Glutamatergic neuron (in vitro differentiated cells): Measurements from ENCODE around the gene SV2B. TPM values are rescaled to one million over a fixed set of nuclear protein-coding genes. Genes with fewer than 3 reads are reported as not detected.

Source experiments
- DNase-seq: peaks from one replicate; pipeline ENCODE4 v3.0.0; 2022
- H3K27ac Mint-ChIP-seq: one replicate; pipeline ENCODE4 v1.8.0; 2020; ENCODE audit warnings: mild to moderate bottlenecking, mixed read lengths, inconsistent platforms; ENCODE audit not compliant: unreplicated experiment
- H3K27me3 Mint-ChIP-seq: one replicate; pipeline ENCODE4 v1.8.0; 2020; ENCODE audit warnings: mild to moderate bottlenecking, moderate library complexity, mixed read lengths, inconsistent platforms; ENCODE audit not compliant: unreplicated experiment
- H3K36me3 Mint-ChIP-seq: one replicate; pipeline ENCODE4 v1.8.0; 2020; ENCODE audit warnings: mild to moderate bottlenecking, mixed read lengths, inconsistent platforms; ENCODE audit not compliant: unreplicated experiment
- H3K4me1 Mint-ChIP-seq: one replicate; pipeline ENCODE4 v1.8.0; 2020; ENCODE audit warnings: mild to moderate bottlenecking, low read depth, mixed read lengths, inconsistent platforms; ENCODE audit not compliant: unreplicated experiment
- H3K4me3 Mint-ChIP-seq: one replicate; pipeline ENCODE4 v1.8.0; 2020; ENCODE audit warnings: mild to moderate bottlenecking, mixed read lengths, inconsistent platforms; ENCODE audit not compliant: unreplicated experiment
- H3K9me3 Mint-ChIP-seq: one replicate; pipeline ENCODE4 v1.8.0; 2020; ENCODE audit warnings: mild to moderate bottlenecking, moderate library complexity, mixed read lengths, inconsistent platforms; ENCODE audit not compliant: unreplicated experiment
- CTCF ChIP-seq: fragments of 200-600 bp; sonication (generic); IDR thresholded peaks from one replicate; pipeline ENCODE4 v1.5.0; 2021; ENCODE audit not compliant: partially characterized antibody, unreplicated experiment
- total RNA-seq: library from RNA; stranded (reverse); fragmentation: NEBNext Ultra II Directional; extraction: Animal tissue kit (Norgen Biotek cat#: 25700); gene quantifications from one replicate; pipeline ENCODE4 v1.2.1, GENCODE V29; 2021; ENCODE audit not compliant: unreplicated experiment

Gene SV2B
- total RNA-seq, 1 donor from 2014 or later, result 7.1 TPM

- Mint-ChIP-seq H3K36me3 (peaks cover 4% of the 10 kb centered on the region), H3K27ac (peak overlapping the region; percentile 83), H3K9me3 (peaks cover 2% of the 10 kb centered on the region), H3K27me3 (peaks cover 5% of the 10 kb centered on the region), H3K4me1 (peaks cover 46% of the 10 kb centered on the region), H3K4me3 (peak overlapping the region; percentile 35)
- no peak for TF ChIP-seq CTCF
- DNase-seq, result no peak
Observed at GRCh38 chr15:91193378-91193720, 93.3 kb downstream of the SV2B start.

GRCh38 chr15:91196127-91196526 is 96.1 kb downstream of the SV2B start:
- Mint-ChIP-seq H3K27ac (peak overlapping the region; percentile 69), H3K36me3 (peaks cover 4% of the 10 kb centered on the region), H3K27me3 (peaks cover 5% of the 10 kb centered on the region), H3K4me1 (peaks cover 65% of the 10 kb centered on the region), H3K9me3 (peaks cover 2% of the 10 kb centered on the region), H3K4me3 (no peak overlapping the region)
- TF ChIP-seq CTCF, result no peak
- DNase-seq, result no peak

GRCh38 chr15:91196768-91197167 is 96.7 kb downstream of the SV2B start:
- DNase-seq, result peak; percentile 38
- Mint-ChIP-seq H3K27ac (peak overlapping the region; percentile 69), H3K9me3 (peaks cover 4% of the 10 kb centered on the region), H3K4me3 (no peak overlapping the region), H3K4me1 (peaks cover 59% of the 10 kb centered on the region), H3K27me3 (peaks cover 5% of the 10 kb centered on the region), H3K36me3 (peaks cover 4% of the 10 kb centered on the region)
- TF ChIP-seq CTCF, result no peak

GRCh38 chr15:91199511-91199910 is 99.5 kb downstream of the SV2B start:
- Mint-ChIP-seq H3K27ac (no peak overlapping the region), H3K9me3 (peaks cover 3% of the 10 kb centered on the region), H3K36me3 (peaks cover 4% of the 10 kb centered on the region), H3K4me3 (no peak overlapping the region), H3K4me1 (peaks cover 35% of the 10 kb centered on the region), H3K27me3 (peaks cover 2% of the 10 kb centered on the region)
- no peak for DNase-seq
- TF ChIP-seq CTCF, result no peak

- Mint-ChIP-seq H3K4me1 (peaks cover 32% of the 10 kb centered on the region), H3K27ac (peak overlapping the region; percentile 57), H3K36me3 (peaks cover 4% of the 10 kb centered on the region), H3K27me3 (peaks cover 2% of the 10 kb centered on the region), H3K9me3 (peaks cover 3% of the 10 kb centered on the region), H3K4me3 (peak overlapping the region; percentile 8)
- TF ChIP-seq CTCF, result no peak
- DNase-seq, result no peak
Observed at GRCh38 chr15:91200101-91200754, 100.2 kb downstream of the SV2B start.
